ENCODE measurements around the gene SLC25A4. TPM values are rescaled to one million over a fixed set of nuclear protein-coding genes. Genes with fewer than 3 reads are reported as not detected.

Gene SLC25A4
- total RNA-seq, 1 donor from 2014 or later: 30.2 TPM

DNA sequence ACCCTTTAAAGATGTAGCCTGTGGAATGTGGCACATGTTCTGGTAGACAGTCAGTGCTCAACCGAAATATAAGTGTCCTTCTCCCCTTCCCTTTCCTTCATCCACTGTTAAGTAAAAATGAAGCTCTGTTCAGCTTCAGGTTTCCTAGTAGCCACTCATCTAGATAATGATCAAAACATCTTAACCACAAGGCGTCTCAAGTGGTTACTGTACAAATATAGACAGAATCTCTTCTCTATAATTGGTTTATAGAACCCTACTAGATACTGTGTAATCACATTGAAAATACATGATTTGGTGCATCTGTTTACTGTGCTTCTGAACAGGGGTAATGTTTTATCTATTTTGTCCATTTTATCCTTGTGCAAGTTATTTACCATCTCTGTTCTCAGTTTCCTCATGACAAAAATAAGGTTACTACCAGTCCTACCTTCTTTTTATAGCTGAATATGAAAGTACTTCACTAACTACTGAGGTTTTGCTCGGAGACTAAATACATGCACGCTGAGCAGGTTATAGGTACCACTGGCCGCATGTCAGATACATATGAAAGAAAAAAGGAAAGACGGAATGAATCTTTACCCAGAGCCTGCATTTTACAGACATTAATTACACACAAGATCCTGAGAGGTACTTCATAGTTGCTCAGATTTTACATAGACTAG is 20.3 kb upstream of the SLC25A4 start:
- Histone ChIP-seq H3K36me3 (ENCODE audit: control insufficient read depth, insufficient read depth, low read length) (no peaks in the 10 kb centered on the region), H3K4me3 (ENCODE audit: low read depth, low read length) (no peak overlapping the region), H3K27me3 (ENCODE audit: control insufficient read depth, insufficient read depth, low read length) (no peaks in the 10 kb centered on the region)
- TF ChIP-seq, protein P1, sequence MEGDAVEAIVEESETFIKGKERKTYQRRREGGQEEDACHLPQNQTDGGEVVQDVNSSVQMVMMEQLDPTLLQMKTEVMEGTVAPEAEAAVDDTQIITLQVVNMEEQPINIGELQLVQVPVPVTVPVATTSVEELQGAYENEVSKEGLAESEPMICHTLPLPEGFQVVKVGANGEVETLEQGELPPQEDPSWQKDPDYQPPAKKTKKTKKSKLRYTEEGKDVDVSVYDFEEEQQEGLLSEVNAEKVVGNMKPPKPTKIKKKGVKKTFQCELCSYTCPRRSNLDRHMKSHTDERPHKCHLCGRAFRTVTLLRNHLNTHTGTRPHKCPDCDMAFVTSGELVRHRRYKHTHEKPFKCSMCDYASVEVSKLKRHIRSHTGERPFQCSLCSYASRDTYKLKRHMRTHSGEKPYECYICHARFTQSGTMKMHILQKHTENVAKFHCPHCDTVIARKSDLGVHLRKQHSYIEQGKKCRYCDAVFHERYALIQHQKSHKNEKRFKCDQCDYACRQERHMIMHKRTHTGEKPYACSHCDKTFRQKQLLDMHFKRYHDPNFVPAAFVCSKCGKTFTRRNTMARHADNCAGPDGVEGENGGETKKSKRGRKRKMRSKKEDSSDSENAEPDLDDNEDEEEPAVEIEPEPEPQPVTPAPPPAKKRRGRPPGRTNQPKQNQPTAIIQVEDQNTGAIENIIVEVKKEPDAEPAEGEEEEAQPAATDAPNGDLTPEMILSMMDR (IDR thresholded peaks at IDR 0.05; ENCODE audit: insufficient read depth, low read length, poor library complexity, severe bottlenecking): no peak
- DNase-seq (ENCODE audit: low read depth): no peak

DNA sequence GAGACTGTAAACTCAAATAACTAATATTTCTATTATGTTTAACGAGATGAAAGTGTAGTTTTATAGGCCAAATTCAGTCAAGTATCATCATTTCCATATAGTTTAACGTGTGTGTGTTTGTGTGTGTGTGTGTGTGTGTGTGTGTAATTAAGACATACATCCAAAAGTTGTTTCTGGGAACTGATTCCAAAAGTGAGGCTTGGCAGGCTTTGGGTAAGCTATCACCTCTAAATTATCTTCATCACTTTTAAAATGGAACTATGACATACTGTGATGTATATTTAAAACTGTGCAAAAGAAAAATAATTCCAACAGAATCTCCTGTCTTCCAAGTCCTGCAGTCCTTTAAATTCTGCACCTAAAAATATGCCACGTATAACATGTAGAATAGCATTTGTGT is 19.1 kb upstream of the SLC25A4 start:
- Histone ChIP-seq H3K36me3 (ENCODE audit: control insufficient read depth, insufficient read depth, low read length) (no peaks in the 10 kb centered on the region), H3K27me3 (ENCODE audit: control insufficient read depth, insufficient read depth, low read length) (no peaks in the 10 kb centered on the region), H3K4me3 (ENCODE audit: low read depth, low read length) (no peak overlapping the region)
- DNase-seq (ENCODE audit: low read depth): no peak
- TF ChIP-seq, protein P1 (IDR thresholded peaks at IDR 0.05; ENCODE audit: insufficient read depth, low read length, poor library complexity, severe bottlenecking): no peak

DNA sequence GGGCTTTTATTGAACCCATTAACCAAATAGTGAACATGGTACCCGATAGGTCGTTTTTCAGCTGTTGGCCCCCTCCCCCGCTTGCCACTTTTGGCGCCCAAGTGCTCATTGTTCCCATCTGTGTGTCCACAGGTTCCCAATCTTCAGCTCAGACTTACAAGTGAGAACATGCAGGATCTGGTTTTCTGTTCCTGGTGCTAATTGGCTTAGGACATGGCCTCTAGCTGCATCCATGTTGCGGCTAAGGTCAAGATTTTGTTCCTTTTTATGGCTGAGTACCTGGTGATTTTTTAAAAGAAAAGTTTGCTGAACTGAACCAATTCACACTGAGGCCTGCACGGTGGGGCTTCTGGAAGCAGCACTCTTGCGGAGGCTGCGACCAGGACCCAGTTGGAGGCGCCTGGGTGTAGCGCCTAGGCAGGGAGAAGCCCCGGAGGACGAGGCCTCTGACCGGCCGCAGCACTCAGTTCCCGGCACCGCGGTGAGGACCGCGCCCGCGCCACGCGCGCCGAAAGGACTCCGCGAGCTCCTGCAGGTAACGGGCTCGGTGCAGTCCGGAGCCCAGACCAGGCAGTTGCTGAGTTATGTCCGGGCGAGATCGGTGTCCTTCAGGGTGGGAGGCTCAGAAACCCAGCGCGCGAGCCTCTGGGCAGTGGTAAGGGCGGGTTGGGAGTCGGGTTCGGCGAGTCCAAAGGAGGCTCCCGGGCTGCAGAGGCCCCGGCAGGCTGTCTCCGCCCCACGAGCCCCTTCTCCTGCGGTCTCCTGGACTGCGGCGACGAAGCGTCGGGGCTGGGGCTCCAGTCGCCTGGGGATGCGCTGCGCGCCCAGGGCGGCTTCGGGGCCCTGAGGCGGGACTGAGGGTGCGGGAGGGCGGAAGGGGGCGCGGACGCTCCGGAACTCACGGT is 15.8 kb upstream of the SLC25A4 start:
- TF ChIP-seq, protein P1 (IDR thresholded peaks at IDR 0.05; ENCODE audit: insufficient read depth, low read length, poor library complexity, severe bottlenecking): no peak

DNA sequence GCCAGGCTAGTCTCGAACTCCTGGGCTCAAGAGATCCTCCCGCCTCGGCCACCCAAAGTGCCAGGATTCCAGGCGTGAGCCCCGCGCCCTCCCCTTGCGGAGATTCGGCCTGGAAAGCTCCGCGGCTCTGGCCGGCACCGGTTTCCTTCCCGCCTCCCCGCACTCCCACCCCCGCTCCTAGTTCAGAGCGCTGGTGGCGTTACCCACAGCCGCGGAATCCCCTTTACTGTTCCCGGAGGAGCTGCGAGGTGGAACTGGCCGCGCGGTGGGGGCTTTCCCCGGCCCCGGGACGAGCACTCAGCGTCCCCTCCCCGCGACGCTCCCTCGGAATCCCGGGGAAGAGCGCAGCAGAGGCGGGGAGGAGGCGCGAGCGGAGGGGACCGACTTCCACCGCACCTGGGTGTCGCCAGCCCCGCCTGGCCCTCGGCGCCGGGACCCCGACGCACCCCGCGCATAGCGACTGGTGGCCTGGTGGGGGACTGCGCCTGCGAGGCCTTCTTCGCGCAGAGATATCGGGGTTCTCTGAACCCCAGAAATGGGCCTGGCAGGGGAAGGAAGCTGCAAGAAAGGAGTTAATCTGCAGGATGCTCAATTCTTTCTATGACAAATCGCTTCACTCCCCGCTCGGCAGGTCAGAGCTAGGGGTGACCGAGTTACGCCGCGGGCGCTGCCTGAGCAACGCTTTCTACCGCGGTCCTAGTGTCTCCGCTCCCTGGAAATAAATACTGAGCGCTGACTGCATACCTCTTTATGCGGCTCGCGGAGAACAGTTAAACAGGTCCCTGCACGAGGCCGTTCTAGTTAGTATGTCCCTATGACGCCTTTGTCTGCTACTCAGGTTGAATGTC is 14.6 kb upstream of the SLC25A4 start:
- Histone ChIP-seq H3K27me3 (ENCODE audit: control insufficient read depth, insufficient read depth, low read length) (no peaks in the 10 kb centered on the region), H3K36me3 (ENCODE audit: control insufficient read depth, insufficient read depth, low read length) (no peaks in the 10 kb centered on the region), H3K4me3 (ENCODE audit: low read depth, low read length) (peak overlapping the region; percentile 42)
- TF ChIP-seq, protein P1 (IDR thresholded peaks at IDR 0.05; ENCODE audit: insufficient read depth, low read length, poor library complexity, severe bottlenecking): no peak
- no peak for DNase-seq (ENCODE audit: low read depth)

More for the DNA sequence above, 15.8 kb upstream of the SLC25A4 start:
- DNase-seq (ENCODE audit: low read depth): no peak
- Histone ChIP-seq H3K27me3 (ENCODE audit: control insufficient read depth, insufficient read depth, low read length) (no peaks in the 10 kb centered on the region), H3K36me3 (ENCODE audit: control insufficient read depth, insufficient read depth, low read length) (no peaks in the 10 kb centered on the region), H3K4me3 (ENCODE audit: low read depth, low read length) (peak overlapping the region; percentile 46)

DNA sequence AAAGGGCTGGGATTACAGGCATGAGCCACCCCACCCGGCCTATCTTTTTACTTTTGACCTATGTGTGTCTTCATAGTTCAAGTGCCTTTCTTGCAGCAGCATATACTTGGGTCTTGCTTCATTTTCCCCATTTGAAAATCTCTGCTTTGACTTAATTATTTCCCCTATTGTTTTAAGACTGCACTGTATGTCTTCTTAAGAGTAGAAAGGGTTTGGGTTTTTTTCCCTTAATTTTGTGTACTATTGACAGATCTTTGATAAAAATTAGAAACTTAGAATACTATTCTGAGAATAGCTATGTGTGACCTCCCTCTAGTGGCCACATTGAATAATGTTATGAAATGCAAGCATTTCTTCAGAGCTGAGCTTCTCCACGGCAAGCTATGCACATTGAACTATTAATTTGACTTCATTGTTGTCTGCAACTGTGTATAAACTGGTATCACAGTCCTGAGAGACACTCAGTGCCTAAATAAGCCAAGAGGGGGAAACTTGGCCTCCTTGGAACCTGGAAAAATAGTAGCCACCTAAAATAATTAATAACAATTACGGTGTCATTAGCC is 8.7 kb upstream of the SLC25A4 start:
- TF ChIP-seq, protein P1 (IDR thresholded peaks at IDR 0.05; ENCODE audit: insufficient read depth, low read length, poor library complexity, severe bottlenecking): peak; percentile 56
- DNase-seq (ENCODE audit: low read depth): no peak

More for the DNA sequence above, 8.7 kb upstream of the SLC25A4 start:
- H3K4me3 ChIP-seq (ENCODE audit: low read depth, low read length): no peak overlapping the region
- H3K36me3 ChIP-seq (ENCODE audit: control insufficient read depth, insufficient read depth, low read length): no peaks in the 10 kb centered on the region
- H3K27me3 ChIP-seq (ENCODE audit: control insufficient read depth, insufficient read depth, low read length): no peaks in the 10 kb centered on the region
